Neural crest cell (in vitro differentiated cells): Measurements from ENCODE around the gene CASP2. TPM values are rescaled to one million over a fixed set of nuclear protein-coding genes. Genes with fewer than 3 reads are reported as not detected.

Experiments used
- DNase-seq: peaks from one replicate; pipeline ENCODE4 v3.0.0; 2021; ENCODE audit warnings: low read depth, mixed read lengths, low spot score
- H3K27ac Mint-ChIP-seq: one replicate; pipeline ENCODE4 v1.8.0; 2021; ENCODE audit warnings: mild to moderate bottlenecking, mixed read lengths; ENCODE audit not compliant: unreplicated experiment
- H3K27me3 Mint-ChIP-seq: 2 replicates; pipeline ENCODE4 v1.8.0; 2021; ENCODE audit warnings: low read depth, mild to moderate bottlenecking, mixed read lengths
- H3K36me3 Mint-ChIP-seq: 2 replicates; pipeline ENCODE4 v1.8.0; 2021; ENCODE audit warnings: low read depth, mild to moderate bottlenecking, mixed read lengths
- H3K4me1 Mint-ChIP-seq: 2 replicates; pipeline ENCODE4 v1.8.0; 2021; ENCODE audit warnings: mixed read lengths
- H3K4me3 Mint-ChIP-seq: one replicate; pipeline ENCODE4 v1.8.0; 2021; ENCODE audit warnings: mild to moderate bottlenecking, mixed read lengths
- H3K9me3 Mint-ChIP-seq: 2 replicates; pipeline ENCODE4 v1.8.0; 2021; ENCODE audit warnings: mixed read lengths
- CTCF ChIP-seq: fragments of 200-600 bp; sonication (generic); conservative IDR thresholded peaks from 2 replicates; pipeline ENCODE4 v1.5.0; 2021; ENCODE audit warnings: antibody characterized with exemption, mild to moderate bottlenecking
- total RNA-seq: library from RNA; stranded (reverse); gene quantifications from 2 replicates; pipeline ENCODE4 v1.2.1, GENCODE V29; 2021

The CASP2 gene
- total RNA-seq, 1 donor from 2014 or later = 76.2 TPM

- H3K27me3 Mint-ChIP-seq = no peaks in the 10 kb centered on the region
- no peak for TF ChIP-seq CTCF
- no peaks in the 10 kb centered on the region for H3K9me3 Mint-ChIP-seq
- H3K36me3 Mint-ChIP-seq = peaks cover 14% of the 10 kb centered on the region
- H3K4me3 Mint-ChIP-seq = no peak overlapping the region
- H3K4me1 Mint-ChIP-seq = no peaks in the 10 kb centered on the region
- no peak overlapping the region for H3K27ac Mint-ChIP-seq
- no peak for DNase-seq
These were observed 28.3 kb downstream of the CASP2 start for GRCh38 chr7:143316492-143316891.

DNA sequence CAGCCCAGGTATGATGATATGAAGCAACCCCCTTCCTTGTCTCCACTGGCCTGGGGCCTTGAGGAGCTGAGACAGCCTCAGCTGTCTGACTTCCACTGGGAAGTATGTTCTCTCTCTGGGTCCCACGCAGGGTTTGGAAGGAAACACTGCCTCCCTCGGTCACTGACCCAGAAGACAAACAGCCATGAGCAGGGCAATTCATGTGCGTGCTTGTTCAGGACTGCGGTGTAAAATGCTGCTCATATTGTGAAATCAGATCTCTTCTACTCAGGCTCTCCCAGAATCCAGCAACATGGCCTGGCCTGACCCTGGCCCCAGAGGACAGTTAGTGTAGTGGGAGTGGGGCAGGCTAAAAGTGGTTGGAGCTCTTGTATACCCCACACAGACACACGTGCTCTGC lies 30.5 kb downstream of the CASP2 start:
- no peak overlapping the region for H3K4me3 Mint-ChIP-seq
- H3K27me3 Mint-ChIP-seq = no peaks in the 10 kb centered on the region
- DNase-seq = no peak
- H3K4me1 Mint-ChIP-seq = peaks cover 11% of the 10 kb centered on the region
- TF ChIP-seq CTCF = no peak
- no peaks in the 10 kb centered on the region for H3K9me3 Mint-ChIP-seq
- H3K27ac Mint-ChIP-seq = no peak overlapping the region
- peaks cover 5% of the 10 kb centered on the region for H3K36me3 Mint-ChIP-seq

DNA sequence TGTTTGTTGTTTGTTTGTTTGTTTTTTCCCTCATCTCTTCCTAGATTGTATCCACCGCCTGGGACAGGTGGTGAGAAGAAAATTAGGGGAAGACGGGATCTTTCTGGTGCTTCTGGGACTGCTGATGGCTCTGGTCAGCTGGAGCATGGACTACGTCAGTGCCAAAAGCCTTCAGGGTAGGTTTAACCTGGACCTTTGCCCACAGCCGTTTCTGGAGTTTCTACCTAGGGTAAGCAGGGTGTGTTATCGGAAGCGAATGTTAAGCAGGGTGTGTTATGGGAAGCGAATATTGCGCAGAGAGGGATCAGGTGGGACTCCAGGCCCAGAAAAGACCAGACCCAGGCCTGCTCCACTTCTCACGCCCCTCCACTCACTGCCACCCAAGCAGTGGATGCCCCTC lies 32.5 kb downstream of the CASP2 start:
- DNase-seq = no peak
- Mint-ChIP-seq H3K27ac (no peak overlapping the region), H3K36me3 (no peaks in the 10 kb centered on the region), H3K9me3 (no peaks in the 10 kb centered on the region), H3K4me3 (no peak overlapping the region), H3K27me3 (no peaks in the 10 kb centered on the region), H3K4me1 (peaks cover 17% of the 10 kb centered on the region)
- TF ChIP-seq CTCF = no peak

DNA sequence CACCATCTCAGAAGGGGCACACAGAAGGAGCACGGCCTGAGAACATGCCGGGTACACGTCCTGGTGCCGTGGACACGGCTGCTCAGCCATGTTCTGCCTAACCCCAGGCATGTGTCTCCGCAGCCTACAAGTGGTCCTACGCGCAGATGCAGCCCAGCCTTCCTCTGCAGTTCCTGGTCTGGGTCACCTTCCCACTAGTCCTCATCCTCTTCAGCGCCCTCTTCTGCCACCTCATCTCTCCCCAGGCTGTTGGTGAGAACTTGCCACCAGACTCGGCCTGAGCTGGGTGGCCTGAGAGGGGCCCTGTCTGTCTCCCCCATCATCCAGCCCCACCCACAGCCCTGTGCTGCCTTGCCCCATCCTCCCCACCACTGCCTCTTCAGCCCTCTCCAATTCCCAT lies 33.1 kb downstream of the CASP2 start:
- H3K27ac Mint-ChIP-seq = no peak overlapping the region
- H3K36me3 Mint-ChIP-seq = no peaks in the 10 kb centered on the region
- DNase-seq = no peak
- no peak for TF ChIP-seq CTCF
- H3K27me3 Mint-ChIP-seq = no peaks in the 10 kb centered on the region
- peaks cover 17% of the 10 kb centered on the region for H3K4me1 Mint-ChIP-seq
- H3K9me3 Mint-ChIP-seq = no peaks in the 10 kb centered on the region
- no peak overlapping the region for H3K4me3 Mint-ChIP-seq

- H3K27ac Mint-ChIP-seq = no peak overlapping the region
- H3K4me1 Mint-ChIP-seq = peaks cover 17% of the 10 kb centered on the region
- no peaks in the 10 kb centered on the region for H3K36me3 Mint-ChIP-seq
- H3K27me3 Mint-ChIP-seq = no peaks in the 10 kb centered on the region
- H3K9me3 Mint-ChIP-seq = no peaks in the 10 kb centered on the region
- no peak overlapping the region for H3K4me3 Mint-ChIP-seq
- TF ChIP-seq CTCF = no peak
- DNase-seq = no peak
These were observed 33.6 kb downstream of the CASP2 start for GRCh38 chr7:143321734-143322133.
